HL-60 (cell line): Measurements from ENCODE around the gene P4HA1.

ENCODE experiments used
- DNase-seq, 2 experiments: peaks; one replicate each; pipeline ENCODE4 v3.0.0-alpha.2; 2010 to 2020; ENCODE audit warnings: low read depth in 1 of 2, low spot score in 1 of 2
- H3K27ac ChIP-seq: fragments of 250-450 bp; sonication (Bioruptor Pico); replicated peaks from 2 replicates; pipeline ENCODE4 v1.5.1; 2020; ENCODE audit warnings: mild to moderate bottlenecking, moderate library complexity
- H3K27me3 ChIP-seq: fragments of 250-450 bp; sonication (Bioruptor Pico); 2 replicates; pipeline ENCODE4 v1.5.1; 2021; ENCODE audit warnings: mild to moderate bottlenecking, moderate library complexity; ENCODE audit not compliant: insufficient read depth, poor library complexity, severe bottlenecking
- H3K4me3 ChIP-seq: replicated peaks from 2 replicates; pipeline ENCODE4 v1.5.1; 2011; ENCODE audit warnings: mild to moderate bottlenecking, control low read depth, low read length; ENCODE audit not compliant: insufficient read depth
- CTCF ChIP-seq: IDR thresholded peaks from one replicate; pipeline ENCODE4 v1.5.1; 2011; ENCODE audit warnings: low read length, control low read depth, inconsistent platforms; ENCODE audit not compliant: insufficient read depth
- GABPA ChIP-seq: IDR thresholded peaks from 2 replicates; pipeline ENCODE4 v1.6.1; 2012; ENCODE audit warnings: low read depth
- POLR2AphosphoS5 ChIP-seq: IDR thresholded peaks from 2 replicates; pipeline ENCODE4 v1.6.1; 2012; ENCODE audit warnings: low read depth
- REST ChIP-seq: IDR thresholded peaks from 2 replicates; pipeline ENCODE4 v1.6.1; 2012; ENCODE audit warnings: low read depth; ENCODE audit not compliant: insufficient replicate concordance
- SPI1 ChIP-seq: IDR thresholded peaks from 2 replicates; pipeline ENCODE4 v1.6.1; 2012; ENCODE audit warnings: low read depth, mild to moderate bottlenecking, borderline replicate concordance

P4HA1 gene

GRCh38 chr10:73134727-73135126 is 38.1 kb upstream of the P4HA1 start:
- DNase-seq = no peak
- TF ChIP-seq POLR2AphosphoS5 (no peak), CTCF (no peak), REST (no peak), SPI1 (no peak), GABPA (no peak)
- Histone ChIP-seq H3K4me3 (no peak overlapping the region), H3K27ac (no peak overlapping the region), H3K27me3 (no peaks in the 10 kb centered on the region)

- DNase-seq = no peak
- TF ChIP-seq SPI1 (no peak), POLR2AphosphoS5 (no peak), GABPA (no peak), CTCF (no peak)
- Histone ChIP-seq H3K4me3 (no peak overlapping the region), H3K27ac (no peak overlapping the region), H3K27me3 (no peaks in the 10 kb centered on the region)
Measured at GRCh38 chr10:73131913-73132686, 35.4 kb upstream of the P4HA1 start.

- Histone ChIP-seq H3K27ac (no peak overlapping the region), H3K4me3 (no peak overlapping the region), H3K27me3 (no peaks in the 10 kb centered on the region)
- DNase-seq = no peak
- TF ChIP-seq REST (no peak), SPI1 (no peak), POLR2AphosphoS5 (no peak), GABPA (no peak), CTCF (no peak)
Measured at GRCh38 chr10:73131301-73131700, 34.6 kb upstream of the P4HA1 start.
